ENCODE results near the gene TIGD3. TPM values are rescaled to one million over a fixed set of nuclear protein-coding genes. Genes with fewer than 3 reads are reported as not detected.

Gene TIGD3
- total RNA-seq, 1 donor from 2014 or later = 1.4 TPM

GRCh38 chr11:65362966-65363365, 8.4 kb downstream of the TIGD3 start:
- POLR2A ChIA-PET = interaction anchor here (0.6 to 2.7 kb wide), 13 partner anchors 15 to 210 kb away, joined by 3 to 17 read pairs (median 4); partner anchors contain the start of genes DPF2, FAM89B and MALAT1
- H3K27me3 Mint-ChIP-seq = no peaks in the 10 kb centered on the region
- DNase-seq = no peak
- CTCF ChIA-PET = interaction anchor here (0.5 to 2.3 kb wide), 2 partner anchors 143 to 189 kb away, joined by 3 to 6 read pairs; no protein-coding TSS in a partner anchor
- peak overlapping the region; percentile 92 for H3K27ac Mint-ChIP-seq
- H3K4me3 Mint-ChIP-seq = peak overlapping the region; percentile 59
- peaks cover 25% of the 10 kb centered on the region for H3K4me1 Mint-ChIP-seq
- no peak for TF ChIP-seq CTCF (IDR thresholded peaks at IDR 0.05)
- intact Hi-C loops (cut with micrococcal nuclease) = no loop called here
- H3K36me3 Mint-ChIP-seq (ENCODE audit: low read depth) = no peaks in the 10 kb centered on the region
- ATAC-seq (ENCODE audit: low read depth) = no peak
- no peaks in the 10 kb centered on the region for H3K9me3 Mint-ChIP-seq

GRCh38 chr11:65363770-65364169, 9.2 kb downstream of the TIGD3 start:
- H3K4me3 Mint-ChIP-seq = no peak overlapping the region
- H3K27ac Mint-ChIP-seq = peak overlapping the region; percentile 38
- H3K4me1 Mint-ChIP-seq = peaks cover 25% of the 10 kb centered on the region
- intact Hi-C loops (cut with micrococcal nuclease) = no loop called here
- DNase-seq (no peak), ATAC-seq (ENCODE audit: low read depth) (no peak)
- no peaks in the 10 kb centered on the region for H3K36me3 Mint-ChIP-seq (ENCODE audit: low read depth)
- H3K9me3 Mint-ChIP-seq = no peaks in the 10 kb centered on the region
- TF ChIP-seq CTCF (IDR thresholded peaks at IDR 0.05) = no peak
- POLR2A ChIA-PET = interaction anchor here (2.7 kb wide), 1 partner anchor 134 kb away, joined by 16 read pairs; the partner anchor contains the start of gene MALAT1
- CTCF ChIA-PET = no interaction called here
- no peaks in the 10 kb centered on the region for H3K27me3 Mint-ChIP-seq

- H3K27me3 Mint-ChIP-seq = no peaks in the 10 kb centered on the region
- no peak overlapping the region for H3K4me3 Mint-ChIP-seq
- peaks cover 25% of the 10 kb centered on the region for H3K4me1 Mint-ChIP-seq
- intact Hi-C loops (cut with micrococcal nuclease) = loop anchor here (1.0 kb wide), 6 partner anchors 12 to 186 kb away; partner anchors contain the start of gene SLC25A45
- POLR2A ChIA-PET = interaction anchor here (0.5 to 1.2 kb wide), 2 partner anchors 11 to 52 kb away, joined by 4 to 5 read pairs; no protein-coding TSS in a partner anchor
- ATAC-seq (ENCODE audit: low read depth) (peak; percentile 72), DNase-seq (no peak)
- no peaks in the 10 kb centered on the region for H3K9me3 Mint-ChIP-seq
- no peak overlapping the region for H3K27ac Mint-ChIP-seq
- peak; percentile 60 for TF ChIP-seq CTCF (IDR thresholded peaks at IDR 0.05)
- no peaks in the 10 kb centered on the region for H3K36me3 Mint-ChIP-seq (ENCODE audit: low read depth)
- CTCF ChIA-PET = interaction anchor here (0.7 to 1.9 kb wide), 5 partner anchors 16 to 185 kb away, joined by 3 to 5 read pairs (median 3); partner anchors contain the start of gene SLC25A45
Observed at GRCh38 chr11:65366340-65366773, 11.8 kb downstream of the TIGD3 start.

GRCh38 chr11:65370659-65371049, 16.1 kb downstream of the TIGD3 start:
- CTCF ChIA-PET = interaction anchor here (0.7 kb wide), 1 partner anchor 140 kb away, joined by 3 read pairs; no protein-coding TSS in a partner anchor
- POLR2A ChIA-PET = interaction anchor here (0.6 to 1.2 kb wide), 3 partner anchors 128 to 136 kb away, joined by 3 to 4 read pairs (median 3); partner anchors contain the start of gene MALAT1

More at GRCh38 chr11:65370659-65371049, 16.1 kb downstream of the TIGD3 start:
- peaks cover 5% of the 10 kb centered on the region for H3K4me1 Mint-ChIP-seq
- intact Hi-C loops (cut with micrococcal nuclease) = no loop called here
- no peak for TF ChIP-seq CTCF (IDR thresholded peaks at IDR 0.05)
- H3K27ac Mint-ChIP-seq = no peak overlapping the region
- no peak for ATAC-seq (ENCODE audit: low read depth)
- no peak overlapping the region for H3K4me3 Mint-ChIP-seq
- no peaks in the 10 kb centered on the region for H3K9me3 Mint-ChIP-seq
- no peaks in the 10 kb centered on the region for H3K27me3 Mint-ChIP-seq
- no peak for DNase-seq
- H3K36me3 Mint-ChIP-seq (ENCODE audit: low read depth) = peaks cover 2% of the 10 kb centered on the region

All from activated B cell treated with CpG ODN at 0.5 μM for 24 hours (primary cell).